ENCODE data around the gene MICB. TPM values are rescaled to one million over a fixed set of nuclear protein-coding genes. Genes with fewer than 3 reads are reported as not detected.
"Not testable (repeated sequence)": the region's sequence is repeated elsewhere in the genome, so short reads cannot be mapped to it uniquely, and the experiment has no call there.

The MICB gene
- polyA plus RNA-seq, 4 donors, result 0.49 to 2.3 (median 1.0) TPM

GRCh38 chr6:31498748-31499147, 803 bp downstream of the MICB start:
- DNase-seq (ENCODE audit: low read depth in 4 of 4, low spot score in 3 of 4), result no peak

DNA sequence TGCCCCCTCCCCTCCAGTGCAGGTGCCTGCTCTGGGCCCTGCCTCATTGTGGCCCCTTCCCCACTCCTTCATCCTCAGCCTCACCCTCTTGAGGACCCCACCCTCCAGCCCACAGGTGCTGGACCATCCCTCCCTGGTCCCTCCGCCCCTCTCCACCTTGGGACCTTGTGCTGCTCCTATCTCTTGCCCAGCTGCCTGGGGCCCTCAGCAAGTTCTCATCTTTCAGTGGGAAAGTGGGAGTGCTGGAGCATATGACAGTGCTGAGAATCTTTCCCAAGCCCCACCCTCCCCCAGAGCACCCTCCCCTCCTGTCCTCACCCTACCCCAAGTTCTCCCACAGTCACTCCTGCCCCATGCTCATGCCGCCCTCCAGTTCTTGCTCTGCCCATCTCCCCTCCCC, 1.7 kb downstream of the MICB start:
- not testable (repeated sequence) for DNase-seq (ENCODE audit: low read depth in 4 of 4, low spot score in 3 of 4)

GRCh38 chr6:31502586-31502985, 4.6 kb downstream of the MICB start:
- no peak for DNase-seq (ENCODE audit: low read depth in 4 of 4, low spot score in 3 of 4)

DNA sequence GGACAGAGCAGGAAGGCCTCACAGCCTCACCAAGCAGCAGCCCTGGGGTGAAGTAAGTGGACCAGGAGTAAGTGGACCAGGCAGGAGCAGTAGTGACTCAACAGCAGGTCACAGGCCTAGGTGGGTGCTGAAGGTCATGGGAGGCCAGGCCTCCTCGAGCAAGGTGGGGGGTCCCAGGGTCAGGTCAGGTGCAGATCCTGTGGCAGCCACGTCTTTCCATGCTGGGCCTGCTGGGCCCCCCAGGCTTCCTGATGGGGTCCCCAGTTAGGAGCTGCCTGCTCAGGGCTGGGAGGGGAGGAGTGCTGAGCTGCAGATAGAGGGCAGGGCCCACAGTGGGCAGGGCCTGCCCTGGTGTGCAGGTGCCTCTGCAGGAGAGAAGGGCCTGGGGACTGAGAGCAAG, 11.1 kb downstream of the MICB start:
- DNase-seq (ENCODE audit: low read depth in 4 of 4, low spot score in 3 of 4), result not testable (repeated sequence)

GRCh38 chr6:31510007-31510406, 12.1 kb downstream of the MICB start:
- no peak for DNase-seq (ENCODE audit: low read depth in 4 of 4, low spot score in 3 of 4)

GRCh38 chr6:31513456-31514165, 15.7 kb downstream of the MICB start:
- no peak for DNase-seq (ENCODE audit: low read depth in 4 of 4, low spot score in 3 of 4)

DNA sequence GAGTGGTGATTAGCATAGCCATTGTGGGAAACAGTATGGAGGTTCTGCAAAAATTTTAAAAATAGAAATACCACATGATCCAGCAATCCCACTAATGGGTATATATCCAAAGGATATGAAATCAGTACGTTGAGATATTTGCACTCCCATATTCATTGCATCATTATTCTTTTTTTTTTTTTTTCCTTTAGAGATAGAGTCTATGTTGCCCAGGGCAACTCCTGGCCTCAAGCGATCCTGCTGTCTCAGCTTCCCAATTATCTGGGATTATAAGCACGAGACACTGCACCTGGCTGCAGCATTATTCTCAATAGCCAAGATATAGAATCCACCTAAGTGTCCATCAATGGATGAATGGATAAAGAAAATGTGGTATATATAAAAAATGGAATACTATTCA, 23.9 kb downstream of the MICB start:
- DNase-seq (ENCODE audit: low read depth in 4 of 4, low spot score in 3 of 4), result no peak

DNA sequence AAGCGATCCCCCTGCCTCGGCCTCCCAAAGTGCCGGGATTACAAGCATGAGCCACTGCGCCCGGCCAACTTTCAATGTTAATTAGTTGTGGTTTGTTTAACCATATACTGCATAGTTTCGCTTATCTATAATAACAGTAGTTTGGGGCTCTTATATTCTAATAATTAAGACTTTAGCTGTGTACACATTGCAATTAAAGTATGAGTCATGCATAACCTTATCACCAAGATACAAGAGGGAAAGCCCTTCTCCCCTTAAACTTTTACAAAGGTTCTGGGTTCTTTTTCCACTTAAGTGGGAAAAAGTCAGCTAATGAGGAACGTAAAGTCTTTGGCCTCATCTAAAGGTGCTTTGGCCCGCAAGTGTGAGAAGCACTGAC, 27.6 kb downstream of the MICB start:
- DNase-seq (ENCODE audit: low read depth in 4 of 4, low spot score in 3 of 4), result no peak

DNA sequence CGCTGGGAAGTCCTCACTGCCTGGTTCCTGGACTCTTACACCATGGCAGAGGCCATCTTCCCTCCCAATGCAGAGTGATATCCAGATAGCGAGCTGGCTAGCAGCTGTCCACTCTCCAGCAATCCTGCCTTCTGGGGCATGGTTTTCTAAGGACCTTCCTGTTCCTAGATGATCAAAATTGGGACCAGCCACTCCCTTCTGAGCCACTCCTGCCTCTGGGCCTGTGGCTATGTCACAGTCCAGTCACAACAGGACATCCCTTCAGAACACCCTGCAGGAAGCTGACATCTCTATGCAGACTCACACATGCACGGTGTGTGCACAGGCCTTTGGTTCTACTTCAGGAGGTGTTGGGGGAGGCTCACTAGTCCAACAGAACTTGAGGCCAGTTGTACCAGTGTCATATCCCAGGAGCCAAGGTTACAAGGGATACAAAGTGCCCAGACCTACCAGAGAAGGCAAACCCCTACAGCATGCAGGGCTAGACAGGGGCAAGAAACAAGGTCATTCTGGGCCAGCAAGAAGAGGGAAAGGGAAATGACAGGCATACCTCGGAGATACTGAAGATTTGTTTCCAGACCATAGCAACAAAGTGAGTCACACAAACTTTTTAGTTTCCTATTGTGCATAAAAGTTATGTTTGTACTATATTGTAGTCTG, 28.1 kb downstream of the MICB start:
- DNase-seq (ENCODE audit: low read depth in 4 of 4, low spot score in 3 of 4), result no peak

- no peak for DNase-seq (ENCODE audit: low read depth in 4 of 4, low spot score in 3 of 4)
Observed at GRCh38 chr6:31528307-31528777, 30.4 kb downstream of the MICB start.

DNA sequence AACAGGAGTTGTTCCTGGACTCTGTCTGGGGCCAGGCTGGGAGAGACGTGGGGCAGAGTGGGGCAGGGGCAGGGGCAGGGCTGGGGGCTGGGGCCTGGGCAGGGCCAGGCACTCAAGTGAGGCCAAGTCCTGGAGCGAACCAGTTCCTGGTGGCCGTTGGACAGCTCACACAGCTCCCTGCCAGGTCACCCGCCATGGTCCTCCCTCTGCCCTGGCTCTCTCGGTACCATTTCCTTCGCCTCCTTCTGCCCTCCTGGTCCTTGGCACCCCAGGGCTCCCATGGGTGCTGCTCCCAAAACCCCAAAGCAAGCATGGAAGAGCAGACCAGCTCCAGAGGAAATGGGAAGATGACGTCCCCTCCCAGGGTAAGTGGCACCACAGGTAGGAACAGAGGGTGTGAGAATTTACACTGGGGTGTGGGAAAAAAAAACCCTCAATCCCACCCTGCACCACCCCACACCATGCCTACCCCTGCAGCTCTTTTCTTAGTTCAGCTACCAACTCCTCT, 30.9 kb downstream of the MICB start, which contains the start of gene MCCD1:
Gene MCCD1 (plus strand): TSS at position 142 of the 508 bp plus-strand sequence. CDS start 53 bp downstream, at position 195.
- DNase-seq (ENCODE audit: low read depth in 4 of 4, low spot score in 3 of 4), result no peak

GRCh38 chr6:31529329-31530150, 31.6 kb downstream of the MICB start:
- DNase-seq (ENCODE audit: low read depth in 4 of 4, low spot score in 3 of 4), result no peak

GRCh38 chr6:31530659-31531058, 32.7 kb downstream of the MICB start:
- no peak for DNase-seq (ENCODE audit: low read depth in 4 of 4, low spot score in 3 of 4)

DNA sequence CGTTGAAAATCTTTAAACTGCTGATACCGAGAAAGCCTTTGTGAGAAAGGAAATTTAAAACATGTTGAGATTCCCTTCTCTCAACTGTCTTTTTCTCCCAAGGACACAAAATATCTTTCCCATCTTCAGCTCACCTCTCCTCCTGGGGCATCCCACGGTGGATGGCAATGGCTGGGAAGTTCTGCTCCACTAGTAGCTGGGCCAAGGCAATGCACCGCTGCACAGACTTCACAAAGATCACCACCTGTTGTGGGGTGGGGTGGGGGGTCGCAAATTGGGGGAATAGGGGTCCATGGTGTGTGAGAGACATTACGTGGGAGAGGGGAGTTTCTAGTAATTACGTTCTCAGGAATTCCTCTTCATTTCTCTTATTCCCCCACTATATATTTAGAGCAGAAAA, 33.2 kb downstream of the MICB start:
- DNase-seq (ENCODE audit: low read depth in 4 of 4, low spot score in 3 of 4), result no peak

DNA sequence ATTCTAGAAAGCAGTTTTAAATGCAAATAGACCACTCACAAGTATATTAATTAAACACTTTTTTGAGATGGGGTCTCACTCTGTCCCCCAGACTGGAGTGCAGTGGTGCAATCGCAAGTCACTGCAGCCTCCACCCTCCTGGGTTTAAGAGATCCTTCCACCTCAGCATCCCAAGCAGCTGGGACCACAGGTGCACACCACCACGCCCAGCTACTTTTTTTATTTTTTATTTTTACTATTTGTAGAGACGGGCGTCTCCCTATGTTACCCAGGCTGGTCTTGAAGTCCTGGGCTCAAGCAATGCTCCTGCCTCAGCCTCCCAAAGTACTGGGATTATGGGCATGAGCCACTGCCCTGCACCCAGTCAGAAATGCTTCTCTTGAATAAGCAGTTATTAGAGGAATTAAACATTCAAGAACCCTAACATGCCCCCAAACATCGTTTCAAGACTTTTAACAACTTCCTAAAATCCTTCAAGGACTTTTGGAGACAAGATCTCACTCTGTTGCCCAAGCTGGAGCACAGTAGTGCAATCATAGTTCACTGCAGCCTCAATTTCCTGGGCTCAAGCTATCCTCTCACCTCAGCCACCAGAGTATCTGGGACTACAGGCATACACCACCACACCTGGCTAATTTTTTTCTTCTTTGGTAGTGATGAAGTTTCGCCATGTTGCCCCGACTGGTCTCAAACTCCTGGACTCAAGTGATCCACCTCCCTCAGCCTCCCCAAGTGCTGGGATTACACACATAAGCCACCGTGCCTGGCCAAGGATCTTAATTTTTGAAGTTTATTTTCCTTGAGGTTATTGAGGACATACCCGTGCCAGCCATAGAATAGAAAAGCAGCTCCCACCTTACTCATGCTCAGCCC, 34.1 kb downstream of the MICB start:
- no peak for DNase-seq (ENCODE audit: low read depth in 4 of 4, low spot score in 3 of 4)

DNA sequence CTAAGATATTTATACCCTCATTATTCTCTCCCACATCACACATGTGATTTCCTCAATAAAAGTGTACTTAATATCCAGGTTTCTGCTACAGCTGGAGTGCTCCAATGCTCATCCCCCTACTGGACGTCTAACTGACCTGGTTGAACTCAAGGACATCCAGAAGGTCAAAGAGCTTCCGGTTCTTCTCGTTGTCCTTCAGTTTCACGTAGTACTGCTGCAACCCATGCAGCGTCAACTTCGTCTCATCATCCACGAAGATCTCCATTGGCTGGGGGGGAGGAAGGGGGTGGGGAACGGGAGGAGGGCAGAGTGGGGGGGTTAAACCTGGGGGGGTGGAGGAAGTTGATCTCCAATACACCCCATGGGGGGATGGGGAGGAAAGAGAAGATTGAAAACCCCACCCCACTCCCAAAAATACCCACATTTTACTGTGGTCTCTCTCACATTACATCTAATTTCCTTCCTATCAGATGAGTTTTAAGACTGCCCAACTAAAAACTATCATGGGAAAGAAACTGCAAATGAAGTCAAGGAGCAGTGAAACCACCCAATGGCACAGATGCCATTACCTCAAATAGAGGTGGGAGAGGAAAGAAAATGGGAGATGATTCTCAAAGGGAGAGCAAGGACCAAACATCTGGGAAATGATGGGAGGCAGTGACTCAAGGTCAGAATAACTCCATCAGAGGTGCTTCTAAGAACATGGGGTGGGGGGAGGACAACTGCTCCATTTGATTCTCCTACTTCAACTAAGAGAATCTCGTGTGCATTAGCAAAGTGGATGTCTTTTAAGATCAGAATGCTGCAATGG, 34.9 kb downstream of the MICB start:
- no peak for DNase-seq (ENCODE audit: low read depth in 4 of 4, low spot score in 3 of 4)

DNA sequence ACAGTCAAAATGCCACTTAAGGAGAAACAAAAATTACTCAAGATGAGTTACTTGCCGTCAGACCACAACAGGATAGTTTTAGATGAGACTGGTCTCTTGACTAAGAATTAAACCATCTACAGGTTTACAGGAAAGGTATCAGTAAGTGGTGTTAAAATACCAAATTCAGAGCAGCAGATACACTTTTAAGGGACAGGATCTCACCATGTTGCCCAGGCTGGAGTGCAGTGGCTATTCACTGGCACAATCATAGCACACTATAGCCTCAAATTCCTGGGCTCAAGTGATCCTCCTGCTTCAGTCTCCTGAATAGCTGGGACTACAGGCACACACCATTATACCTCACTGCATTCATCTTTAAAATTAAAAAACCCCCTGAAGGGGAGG, 35.5 kb downstream of the MICB start:
- no peak for DNase-seq (ENCODE audit: low read depth in 4 of 4, low spot score in 3 of 4)

DNA sequence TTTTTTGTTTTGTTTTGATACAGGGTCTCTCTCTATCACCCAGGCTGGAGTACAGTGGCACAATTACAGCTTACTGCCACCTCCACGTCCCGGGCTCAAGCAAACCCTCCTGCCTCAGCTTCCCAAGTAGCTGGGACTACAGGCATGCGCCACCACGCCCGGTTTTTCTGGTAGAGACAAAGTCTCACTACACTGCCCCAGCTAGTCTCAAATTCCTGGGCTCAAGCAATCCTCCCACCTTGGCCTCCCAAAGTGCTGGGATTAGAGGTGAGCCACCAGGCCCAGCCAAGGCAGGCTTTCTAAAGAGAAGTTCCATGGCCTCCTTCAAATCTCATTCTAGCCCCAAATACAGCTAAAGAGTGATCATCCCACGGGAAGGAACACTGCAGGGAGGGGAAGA, 36.1 kb downstream of the MICB start:
- no peak for DNase-seq (ENCODE audit: low read depth in 4 of 4, low spot score in 3 of 4)

GRCh38 chr6:31534521-31535040, 36.6 kb downstream of the MICB start:
- no peak for DNase-seq (ENCODE audit: low read depth in 4 of 4, low spot score in 3 of 4)

All from left renal pelvis (tissue), 4 donors.